Endodermal cell (in vitro differentiated cells): ENCODE data around the gene CHI3L1. TPM values are rescaled to one million over a fixed set of nuclear protein-coding genes. Genes with fewer than 3 reads are reported as not detected.

Experiments used
- DNase-seq: peaks from one replicate; pipeline ENCODE4 v3.0.0-alpha.2; 2017
- H3K27ac ChIP-seq: 2 replicates; pipeline ENCODE4 v1.5.1; 2013; ENCODE audit warnings: mild to moderate bottlenecking, low read depth, low read length, moderate library complexity
- H3K27me3 ChIP-seq: 2 replicates; pipeline ENCODE4 v1.6.1; 2013; ENCODE audit warnings: mild to moderate bottlenecking, low read length, moderate library complexity; ENCODE audit not compliant: insufficient read depth, control insufficient read depth, poor library complexity, severe bottlenecking
- H3K36me3 ChIP-seq: 2 replicates; pipeline ENCODE4 v1.7.0; 2013; ENCODE audit warnings: mild to moderate bottlenecking, low read length, moderate library complexity; ENCODE audit not compliant: control insufficient read depth, insufficient read depth
- H3K4me1 ChIP-seq: one replicate; pipeline ENCODE4 v1.7.0; 2013; ENCODE audit warnings: low read length; ENCODE audit not compliant: control insufficient read depth, insufficient read depth
- H3K4me3 ChIP-seq: 2 replicates; pipeline ENCODE4 v1.5.1; 2013; ENCODE audit warnings: mild to moderate bottlenecking, low read length, moderate library complexity
- H3K9ac ChIP-seq: 2 replicates; pipeline ENCODE4 v1.6.1; 2013; ENCODE audit warnings: mild to moderate bottlenecking, low read length, moderate library complexity; ENCODE audit not compliant: poor library complexity, severe bottlenecking; ENCODE audit errors: extremely low read depth
- H3K9me3 ChIP-seq: 2 replicates; pipeline ENCODE4 v1.6.1; 2013; ENCODE audit warnings: mild to moderate bottlenecking, low read length, moderate library complexity; ENCODE audit not compliant: control insufficient read depth
- H3K27ac Mint-ChIP-seq: 2 replicates; pipeline ENCODE4 v1.8.0; 2020; ENCODE audit warnings: mixed read lengths
- H3K27me3 Mint-ChIP-seq: 2 replicates; pipeline ENCODE4 v1.8.0; 2021; ENCODE audit warnings: mild to moderate bottlenecking, mixed read lengths; ENCODE audit not compliant: insufficient read depth
- H3K36me3 Mint-ChIP-seq: 2 replicates; pipeline ENCODE4 v1.8.0; 2020; ENCODE audit warnings: low read depth, mixed read lengths
- H3K4me1 Mint-ChIP-seq: 2 replicates; pipeline ENCODE4 v1.8.0; 2020; ENCODE audit warnings: mixed read lengths
- H3K4me3 Mint-ChIP-seq: 2 replicates; pipeline ENCODE4 v1.8.0; 2020; ENCODE audit warnings: mild to moderate bottlenecking, moderate library complexity, mixed read lengths
- H3K9me3 Mint-ChIP-seq: 2 replicates; pipeline ENCODE4 v1.8.0; 2020; ENCODE audit warnings: mild to moderate bottlenecking, mixed read lengths
- CTCF ChIP-seq: fragments of 200-600 bp; sonication (generic); conservative IDR thresholded peaks from 2 replicates; pipeline ENCODE4 v1.5.0; 2021; ENCODE audit warnings: antibody characterized with exemption, mild to moderate bottlenecking
- WGBS, 2 experiments: methylation state at CpG; one replicate each; pipeline versions ENCODE4 v1.1.5 to v1.1.7; 2013; ENCODE audit warnings: missing lambda C conversion rate in 2 of 2, mixed read lengths in 1 of 2; ENCODE audit not compliant: insufficient coverage in 1 of 2, insufficient read length in 1 of 2; 5-methylcytosine and 5-hydroxymethylcytosine counted together
- total RNA-seq, 2 donors: library from RNA; stranded (reverse); fragmentation: NEBNext Ultra II Directional in 1 of 2; extraction: Animal tissue kit (Norgen Biotek cat#: 25700) in 1 of 2; gene quantifications; 2 replicates in 1 of 2; 3 replicates in 1 of 2; pipeline ENCODE4 v1.2.1, GENCODE V29; 2021

The CHI3L1 gene
- total RNA-seq, 2 donors from 2014 or later, result 0.18 to 1.1 TPM

- WGBS, 2 experiments, result 93 to 100% methylated on average over 3 of the region's 3 CpGs
- H3K27ac ChIP-seq, result no peak overlapping the region
These were observed 12.5 kb upstream of the CHI3L1 start for GRCh38 chr1:203199002-203199401.

GRCh38 chr1:203197625-203198024 lies 11.1 kb upstream of the CHI3L1 start:
- Histone ChIP-seq H3K27me3 (no peaks in the 10 kb centered on the region), H3K9me3 (no peaks in the 10 kb centered on the region), H3K9ac (no peak overlapping the region), H3K4me1 (no peaks in the 10 kb centered on the region), H3K27ac (no peak overlapping the region), H3K4me3 (no peak overlapping the region), H3K36me3 (no peaks in the 10 kb centered on the region)
- peaks cover 2% of the 10 kb centered on the region for H3K4me1 Mint-ChIP-seq
- DNase-seq, result no peak
- 68% methylated on average over 3 of the region's 3 CpGs; no CpG with 5 or more reads in 1 of the 2 experiments for WGBS, 2 experiments
- peaks cover 16% of the 10 kb centered on the region for H3K27me3 Mint-ChIP-seq
- H3K4me3 Mint-ChIP-seq, result no peak overlapping the region
- no peak for TF ChIP-seq CTCF
- H3K36me3 Mint-ChIP-seq, result no peaks in the 10 kb centered on the region
- H3K9me3 Mint-ChIP-seq, result no peaks in the 10 kb centered on the region
- no peak overlapping the region for H3K27ac Mint-ChIP-seq

More at GRCh38 chr1:203199002-203199401, 12.5 kb upstream of the CHI3L1 start:
- no peak for TF ChIP-seq CTCF
- no peaks in the 10 kb centered on the region for H3K9me3 ChIP-seq
- H3K9ac ChIP-seq, result no peak overlapping the region
- H3K4me1 Mint-ChIP-seq, result peaks cover 2% of the 10 kb centered on the region
- no peaks in the 10 kb centered on the region for H3K27me3 ChIP-seq
- H3K36me3 Mint-ChIP-seq, result no peaks in the 10 kb centered on the region
- H3K4me3 Mint-ChIP-seq, result no peak overlapping the region
- H3K4me1 ChIP-seq, result no peaks in the 10 kb centered on the region
- H3K27ac Mint-ChIP-seq, result no peak overlapping the region
- DNase-seq, result no peak
- no peak overlapping the region for H3K4me3 ChIP-seq
- H3K27me3 Mint-ChIP-seq, result peaks cover 19% of the 10 kb centered on the region
- H3K36me3 ChIP-seq, result no peaks in the 10 kb centered on the region
- no peaks in the 10 kb centered on the region for H3K9me3 Mint-ChIP-seq

GRCh38 chr1:203196371-203196770 lies 9.9 kb upstream of the CHI3L1 start:
- peak; percentile 57 for TF ChIP-seq CTCF
- no peaks in the 10 kb centered on the region for H3K36me3 ChIP-seq
- H3K27ac ChIP-seq, result no peak overlapping the region
- no peaks in the 10 kb centered on the region for H3K36me3 Mint-ChIP-seq
- H3K27ac Mint-ChIP-seq, result no peak overlapping the region
- H3K27me3 Mint-ChIP-seq, result peaks cover 12% of the 10 kb centered on the region
- H3K9ac ChIP-seq, result no peak overlapping the region
- no peak overlapping the region for H3K4me3 Mint-ChIP-seq
- no peaks in the 10 kb centered on the region for H3K9me3 ChIP-seq
- no peaks in the 10 kb centered on the region for H3K9me3 Mint-ChIP-seq
- peaks cover 2% of the 10 kb centered on the region for H3K4me1 Mint-ChIP-seq
- DNase-seq, result no peak
- WGBS, 2 experiments, result 86 to 92% methylated on average over 1 to 3 of the region's 3 CpGs
- no peaks in the 10 kb centered on the region for H3K4me1 ChIP-seq
- no peaks in the 10 kb centered on the region for H3K27me3 ChIP-seq
- H3K4me3 ChIP-seq, result no peak overlapping the region
